Esophagus squamous epithelium (tissue), 4 donors: ENCODE measurements around the gene DSCAML1.

Source experiments
- POLR2A ChIP-seq, 4 donors: fragments of 450-650 bp; IDR thresholded peaks; one replicate each; pipeline ENCODE4 v1.6.1; 2017; ENCODE audit warnings: antibody characterized with exemption in 4 of 4, mild to moderate bottlenecking in 4 of 4, moderate library complexity in 3 of 4
- TF ChIP-seq, protein P1 (sequence below), 6 experiments: fragments of 450-650 bp in 4 of 6; fragments of 200-600 bp in 2 of 6; sonication (generic) in 2 of 6; IDR thresholded peaks; one replicate each; pipeline ENCODE4 v1.5.1; 2016 to 2019; ENCODE audit warnings: antibody characterized with exemption in 6 of 6, mild to moderate bottlenecking in 4 of 6, moderate library complexity in 4 of 6

- TF ChIP-seq, protein P1, sequence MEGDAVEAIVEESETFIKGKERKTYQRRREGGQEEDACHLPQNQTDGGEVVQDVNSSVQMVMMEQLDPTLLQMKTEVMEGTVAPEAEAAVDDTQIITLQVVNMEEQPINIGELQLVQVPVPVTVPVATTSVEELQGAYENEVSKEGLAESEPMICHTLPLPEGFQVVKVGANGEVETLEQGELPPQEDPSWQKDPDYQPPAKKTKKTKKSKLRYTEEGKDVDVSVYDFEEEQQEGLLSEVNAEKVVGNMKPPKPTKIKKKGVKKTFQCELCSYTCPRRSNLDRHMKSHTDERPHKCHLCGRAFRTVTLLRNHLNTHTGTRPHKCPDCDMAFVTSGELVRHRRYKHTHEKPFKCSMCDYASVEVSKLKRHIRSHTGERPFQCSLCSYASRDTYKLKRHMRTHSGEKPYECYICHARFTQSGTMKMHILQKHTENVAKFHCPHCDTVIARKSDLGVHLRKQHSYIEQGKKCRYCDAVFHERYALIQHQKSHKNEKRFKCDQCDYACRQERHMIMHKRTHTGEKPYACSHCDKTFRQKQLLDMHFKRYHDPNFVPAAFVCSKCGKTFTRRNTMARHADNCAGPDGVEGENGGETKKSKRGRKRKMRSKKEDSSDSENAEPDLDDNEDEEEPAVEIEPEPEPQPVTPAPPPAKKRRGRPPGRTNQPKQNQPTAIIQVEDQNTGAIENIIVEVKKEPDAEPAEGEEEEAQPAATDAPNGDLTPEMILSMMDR (IDR thresholded peaks at IDR 0.05): no peak
- TF ChIP-seq POLR2A (IDR thresholded peaks at IDR 0.05): no peak
These were observed 209.6 kb downstream of the DSCAML1 start for GRCh38 chr11:117587416-117587815.
